ENCODE results near the gene CABLES2. TPM values are rescaled to one million over a fixed set of nuclear protein-coding genes. Genes with fewer than 3 reads are reported as not detected.

The CABLES2 gene
- total and polyA plus RNA-seq, 2 donors (not counting 3 experiments of a cell fraction or from before 2014, with no cell fraction given) = 7.8 to 9.9 TPM

GRCh38 chr20:62362590-62362940 is 44.5 kb downstream of the CABLES2 start:
- FAIRE-seq (no peak), DNase-seq (ENCODE audit: low read depth, low spot score) (no peak)
- Histone ChIP-seq H3K79me2 (ENCODE audit: control insufficient read depth, insufficient read depth, low read length) (peaks cover 67% of the 10 kb centered on the region), H3K9me1 (replicated peaks; ENCODE audit: control insufficient read depth, extremely low read depth, insufficient read depth, low read length) (no peaks in the 10 kb centered on the region), H3K9ac (replicated peaks; ENCODE audit: extremely low read depth, insufficient read depth, low read length) (no peak overlapping the region), H3K4me2 (ENCODE audit: insufficient read depth, low read length) (no peak overlapping the region), H2AFZ (ENCODE audit: low read depth, low read length) (no peak overlapping the region), H3K36me3 (ENCODE audit: control insufficient read depth in 2 of 2, extremely low read depth in 1 of 2, insufficient read depth in 2 of 2, low read length in 2 of 2) (no peaks in the 10 kb centered on the region), H4K20me1 (replicated peaks; ENCODE audit: control insufficient read depth, extremely low read depth, insufficient read depth, low read length) (no peaks in the 10 kb centered on the region), H3K4me1 (ENCODE audit: control insufficient read depth, extremely low read depth, insufficient read depth, low read length) (peaks cover 61% of the 10 kb centered on the region), H3K4me3 (replicated peaks in 1 of 3; ENCODE audit: insufficient read depth in 1 of 3, low read depth in 1 of 3, low read length in 3 of 3) (no peak overlapping the region), H3K27ac (ENCODE audit: insufficient read depth, low read depth, low read length) (no peak overlapping the region), H3K27me3 (ENCODE audit: control insufficient read depth in 2 of 2, insufficient read depth in 2 of 2, low read length in 2 of 2) (no peaks in the 10 kb centered on the region), H3K9me3 (replicated peaks; ENCODE audit: control insufficient read depth, insufficient read depth, low read length) (no peaks in the 10 kb centered on the region)
- no TSS peak for BruUV-seq (replicated peaks)
- ChIA-PET POLR2A (no interaction called here), CTCF (interaction anchor here (9.9 kb wide), 1 partner anchor 16 kb away, joined by 179 read pairs; no protein-coding TSS in a partner anchor)
- intact Hi-C loops (cut with micrococcal nuclease) = no loop called here
- no peak for TF ChIP-seq JUN (IDR thresholded peaks at IDR 0.05; ENCODE audit: borderline replicate concordance, insufficient read depth, insufficient read length, low read depth)
- TF ChIP-seq POLR2AphosphoS5 (IDR thresholded peaks at IDR 0.05; ENCODE audit: insufficient read depth, low read depth, low read length) = no peak
- TF ChIP-seq MAX (IDR thresholded peaks at IDR 0.05; ENCODE audit: insufficient read depth, insufficient read length) = no peak
- TF ChIP-seq POLR2A (IDR thresholded peaks at IDR 0.05; ENCODE audit: low read depth, low read length) = no peak
- TF ChIP-seq EZH2 (IDR thresholded peaks at IDR 0.05; ENCODE audit: borderline replicate concordance, low read depth, low read length, severe bottlenecking) = no peak
- no peak for TF ChIP-seq FOS (IDR thresholded peaks at IDR 0.05; ENCODE audit: borderline replicate concordance, insufficient read depth, low read length)
- dilution Hi-C loops (cut with MboI; ENCODE audit: extremely low pct_ligation_motif_present, low sequenced_read_pairs) = no loop called here

- H3K9ac ChIP-seq (replicated peaks; ENCODE audit: extremely low read depth, insufficient read depth, low read length) = no peak overlapping the region
- no peak overlapping the region for H3K4me3 ChIP-seq (replicated peaks in 1 of 3; ENCODE audit: insufficient read depth in 1 of 3, low read depth in 1 of 3, low read length in 3 of 3)
- H3K27me3 ChIP-seq (ENCODE audit: control insufficient read depth in 2 of 2, insufficient read depth in 2 of 2, low read length in 2 of 2) = no peaks in the 10 kb centered on the region
- no peaks in the 10 kb centered on the region for H3K9me3 ChIP-seq (replicated peaks; ENCODE audit: control insufficient read depth, insufficient read depth, low read length)
- no peaks in the 10 kb centered on the region for H4K20me1 ChIP-seq (replicated peaks; ENCODE audit: control insufficient read depth, extremely low read depth, insufficient read depth, low read length)
- H3K4me1 ChIP-seq (ENCODE audit: control insufficient read depth, extremely low read depth, insufficient read depth, low read length) = peaks cover 64% of the 10 kb centered on the region
- dilution Hi-C loops (cut with MboI; ENCODE audit: extremely low pct_ligation_motif_present, low sequenced_read_pairs) = no loop called here
- FAIRE-seq (no peak), DNase-seq (ENCODE audit: low read depth, low spot score) (no peak)
- intact Hi-C loops (cut with micrococcal nuclease) = no loop called here
- H3K79me2 ChIP-seq (ENCODE audit: control insufficient read depth, insufficient read depth, low read length) = peaks cover 69% of the 10 kb centered on the region
- H3K9me1 ChIP-seq (replicated peaks; ENCODE audit: control insufficient read depth, extremely low read depth, insufficient read depth, low read length) = no peaks in the 10 kb centered on the region
- no peak overlapping the region for H3K4me2 ChIP-seq (ENCODE audit: insufficient read depth, low read length)
- no peak for TF ChIP-seq GATA2 (IDR thresholded peaks at IDR 0.05; ENCODE audit: insufficient read depth, insufficient read length, low read depth, low read length)
- TF ChIP-seq EZH2 (IDR thresholded peaks at IDR 0.05; ENCODE audit: borderline replicate concordance, low read depth, low read length, severe bottlenecking) = no peak
- TF ChIP-seq POLR2A (IDR thresholded peaks at IDR 0.05; ENCODE audit: low read depth, low read length) = no peak
- TF ChIP-seq POLR2AphosphoS5 (IDR thresholded peaks at IDR 0.05; ENCODE audit: insufficient read depth, low read depth, low read length) = no peak
- TF ChIP-seq CTCF (IDR thresholded peaks at IDR 0.05; ENCODE audit: extremely low read depth in 1 of 2, insufficient read depth in 1 of 2, low read depth in 1 of 2, low read length in 2 of 2) = no peak
- no peak for TF ChIP-seq MAX (IDR thresholded peaks at IDR 0.05; ENCODE audit: insufficient read depth, insufficient read length)
- TF ChIP-seq FOS (IDR thresholded peaks at IDR 0.05; ENCODE audit: borderline replicate concordance, insufficient read depth, low read length) = no peak
- no peak for TF ChIP-seq JUN (IDR thresholded peaks at IDR 0.05; ENCODE audit: borderline replicate concordance, insufficient read depth, insufficient read length, low read depth)
- TF ChIP-seq MYC (IDR thresholded peaks at IDR 0.05; ENCODE audit: low read depth, low read length) = no peak
- POLR2A ChIA-PET = no interaction called here
- H3K27ac ChIP-seq (ENCODE audit: insufficient read depth, low read depth, low read length) = no peak overlapping the region
- H3K36me3 ChIP-seq (ENCODE audit: control insufficient read depth in 2 of 2, extremely low read depth in 1 of 2, insufficient read depth in 2 of 2, low read length in 2 of 2) = no peaks in the 10 kb centered on the region
- H2AFZ ChIP-seq (ENCODE audit: low read depth, low read length) = no peak overlapping the region
- no TSS peak for BruUV-seq (replicated peaks)
- CTCF ChIA-PET = interaction anchor here (1.2 to 9.9 kb wide), 2 partner anchors 17 to 20 kb away, joined by 5 to 179 read pairs; no protein-coding TSS in a partner anchor
Observed at GRCh38 chr20:62361799-62362589, 45.1 kb downstream of the CABLES2 start.
